ENCODE results near the gene TWF1.

DNA sequence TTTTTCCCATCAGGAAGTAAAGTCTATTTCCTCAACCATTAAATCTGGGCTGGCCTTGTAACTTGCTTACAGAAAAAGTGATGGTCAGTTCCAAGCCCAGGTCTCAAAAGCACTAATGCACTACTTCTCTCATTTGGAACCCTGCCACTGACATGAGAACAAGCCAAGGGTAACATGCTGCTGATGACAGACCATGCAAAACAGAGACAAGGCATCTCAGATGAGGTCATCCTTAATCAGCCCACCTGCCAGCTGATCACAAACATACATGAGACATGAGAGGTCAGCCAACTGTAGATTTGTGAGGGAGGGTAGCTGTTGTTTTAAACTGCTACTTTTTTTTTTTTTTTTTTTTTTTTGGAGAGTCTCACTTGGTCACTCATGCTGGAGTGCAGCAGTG is 16.2 kb downstream of the TWF1 start:
- TF ChIP-seq, protein P1, sequence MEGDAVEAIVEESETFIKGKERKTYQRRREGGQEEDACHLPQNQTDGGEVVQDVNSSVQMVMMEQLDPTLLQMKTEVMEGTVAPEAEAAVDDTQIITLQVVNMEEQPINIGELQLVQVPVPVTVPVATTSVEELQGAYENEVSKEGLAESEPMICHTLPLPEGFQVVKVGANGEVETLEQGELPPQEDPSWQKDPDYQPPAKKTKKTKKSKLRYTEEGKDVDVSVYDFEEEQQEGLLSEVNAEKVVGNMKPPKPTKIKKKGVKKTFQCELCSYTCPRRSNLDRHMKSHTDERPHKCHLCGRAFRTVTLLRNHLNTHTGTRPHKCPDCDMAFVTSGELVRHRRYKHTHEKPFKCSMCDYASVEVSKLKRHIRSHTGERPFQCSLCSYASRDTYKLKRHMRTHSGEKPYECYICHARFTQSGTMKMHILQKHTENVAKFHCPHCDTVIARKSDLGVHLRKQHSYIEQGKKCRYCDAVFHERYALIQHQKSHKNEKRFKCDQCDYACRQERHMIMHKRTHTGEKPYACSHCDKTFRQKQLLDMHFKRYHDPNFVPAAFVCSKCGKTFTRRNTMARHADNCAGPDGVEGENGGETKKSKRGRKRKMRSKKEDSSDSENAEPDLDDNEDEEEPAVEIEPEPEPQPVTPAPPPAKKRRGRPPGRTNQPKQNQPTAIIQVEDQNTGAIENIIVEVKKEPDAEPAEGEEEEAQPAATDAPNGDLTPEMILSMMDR (conservative IDR thresholded peaks at IDR 0.05; ENCODE audit: low read depth, low read length), result no peak
- no peak for TF ChIP-seq EZH2phosphoT487 (IDR thresholded peaks at IDR 0.05; ENCODE audit: borderline replicate concordance, low read length)

Measured in PC-3 (cell line).